ENCODE measurements around the gene ABCB6. TPM values are rescaled to one million over a fixed set of nuclear protein-coding genes. Genes with fewer than 3 reads are reported as not detected.

Gene ABCB6
- total RNA-seq, 2 donors from 2014 or later = 16.9 to 27.1 TPM

DNA sequence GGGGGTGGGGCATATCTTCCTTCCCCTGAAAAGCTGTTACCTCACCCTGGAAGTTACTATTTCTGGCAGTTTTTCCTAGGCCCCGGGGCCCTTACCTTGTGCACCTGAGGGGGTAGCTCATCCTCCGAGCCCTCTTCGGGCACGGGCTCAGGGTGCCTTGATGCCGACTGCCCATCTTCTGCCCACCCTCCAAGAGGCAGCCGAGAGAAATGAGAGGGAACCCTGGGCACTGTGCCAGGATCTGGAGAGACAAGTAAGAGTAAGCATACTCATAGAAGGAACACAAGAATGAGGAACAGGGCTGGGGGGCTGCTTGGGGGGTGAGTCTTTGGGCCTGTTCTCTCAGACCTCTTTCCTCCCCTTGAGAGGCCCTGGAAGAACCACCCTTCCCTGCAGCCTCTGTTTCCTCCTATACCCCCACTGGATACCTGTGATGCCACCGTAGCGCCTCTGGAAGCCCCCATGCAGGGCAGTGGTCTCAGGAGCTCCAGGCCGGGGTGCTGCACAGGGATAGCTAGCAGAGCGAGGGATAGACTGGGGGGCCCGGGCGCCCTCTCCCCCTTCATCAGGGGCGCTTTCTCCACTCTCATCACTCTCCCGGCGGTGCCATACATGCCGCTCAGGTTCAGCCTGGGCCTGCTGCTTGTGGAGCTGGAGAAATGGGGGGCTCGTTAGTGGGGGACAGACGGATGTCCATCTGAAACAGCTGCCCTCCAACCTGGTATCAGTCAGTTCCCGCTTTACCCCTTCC, 2.1 kb upstream of the ABCB6 start:
- H3K27me3 ChIP-seq = no peaks in the 10 kb centered on the region
- H3K4me3 ChIP-seq = no peak overlapping the region
- no peaks in the 10 kb centered on the region for H3K9me3 ChIP-seq
- H3K27ac ChIP-seq = no peak overlapping the region
- H3K36me3 ChIP-seq = peaks cover 31% of the 10 kb centered on the region
- H3K4me1 ChIP-seq = peaks cover 6% of the 10 kb centered on the region
- TF ChIP-seq, protein P1, sequence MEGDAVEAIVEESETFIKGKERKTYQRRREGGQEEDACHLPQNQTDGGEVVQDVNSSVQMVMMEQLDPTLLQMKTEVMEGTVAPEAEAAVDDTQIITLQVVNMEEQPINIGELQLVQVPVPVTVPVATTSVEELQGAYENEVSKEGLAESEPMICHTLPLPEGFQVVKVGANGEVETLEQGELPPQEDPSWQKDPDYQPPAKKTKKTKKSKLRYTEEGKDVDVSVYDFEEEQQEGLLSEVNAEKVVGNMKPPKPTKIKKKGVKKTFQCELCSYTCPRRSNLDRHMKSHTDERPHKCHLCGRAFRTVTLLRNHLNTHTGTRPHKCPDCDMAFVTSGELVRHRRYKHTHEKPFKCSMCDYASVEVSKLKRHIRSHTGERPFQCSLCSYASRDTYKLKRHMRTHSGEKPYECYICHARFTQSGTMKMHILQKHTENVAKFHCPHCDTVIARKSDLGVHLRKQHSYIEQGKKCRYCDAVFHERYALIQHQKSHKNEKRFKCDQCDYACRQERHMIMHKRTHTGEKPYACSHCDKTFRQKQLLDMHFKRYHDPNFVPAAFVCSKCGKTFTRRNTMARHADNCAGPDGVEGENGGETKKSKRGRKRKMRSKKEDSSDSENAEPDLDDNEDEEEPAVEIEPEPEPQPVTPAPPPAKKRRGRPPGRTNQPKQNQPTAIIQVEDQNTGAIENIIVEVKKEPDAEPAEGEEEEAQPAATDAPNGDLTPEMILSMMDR (IDR thresholded peaks at IDR 0.05) = no peak
- no peak for DNase-seq
- no peak overlapping the region for H3K9ac ChIP-seq (ENCODE audit: low read depth in 2 of 2, low read length in 2 of 2)
- intact Hi-C loops (cut with DNase I) = loop anchor here (10.0 kb wide), 1 partner anchor 74 kb away; no protein-coding TSS in a partner anchor

DNA sequence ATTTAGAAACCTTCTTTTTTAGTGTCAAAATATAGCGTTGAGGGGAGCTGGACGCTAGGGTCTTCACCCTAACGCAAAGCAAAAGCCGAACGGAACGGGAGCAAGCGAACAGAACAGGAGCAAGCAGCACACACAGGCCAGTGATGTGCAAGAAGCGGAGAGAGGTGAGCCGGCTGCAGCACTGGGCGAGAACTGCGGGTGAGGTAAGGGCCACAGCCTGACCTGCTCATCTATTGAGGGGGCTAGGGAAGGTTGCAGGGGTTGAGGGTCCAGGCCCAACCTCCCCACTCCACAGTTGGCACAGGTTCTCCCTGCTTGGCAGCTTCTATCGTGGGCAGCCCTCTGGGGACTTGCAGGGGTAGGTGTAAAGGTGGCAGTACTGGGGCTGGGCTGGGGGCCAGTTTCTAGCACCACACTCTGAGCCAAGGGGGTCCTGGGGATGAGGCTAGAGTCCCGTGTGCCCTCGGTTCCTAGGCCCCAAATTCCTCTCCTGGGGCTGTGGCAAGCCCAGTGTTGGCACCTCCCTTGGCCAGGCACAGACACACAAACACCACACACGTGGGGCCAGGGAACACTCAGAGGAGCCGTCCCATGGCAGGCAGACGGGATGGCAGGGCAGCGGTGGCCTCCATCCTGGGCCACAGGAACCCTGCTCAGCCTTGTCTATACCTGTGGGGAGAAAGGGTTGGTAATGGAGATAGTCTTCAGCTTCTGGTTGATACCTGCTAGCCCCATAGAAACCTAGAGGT, 1.2 kb upstream of the ABCB6 start:
- H3K4me1 ChIP-seq = peaks cover 6% of the 10 kb centered on the region
- H3K4me3 ChIP-seq = no peak overlapping the region
- H3K36me3 ChIP-seq = peaks cover 31% of the 10 kb centered on the region
- no peak for DNase-seq
- H3K9me3 ChIP-seq = no peaks in the 10 kb centered on the region
- TF ChIP-seq, protein P1 (IDR thresholded peaks at IDR 0.05) = no peak
- H3K27ac ChIP-seq = no peak overlapping the region
- H3K27me3 ChIP-seq = no peaks in the 10 kb centered on the region
- H3K9ac ChIP-seq (ENCODE audit: low read depth in 2 of 2, low read length in 2 of 2) = no peak overlapping the region
- intact Hi-C loops (cut with DNase I) = loop anchor here (5.0 to 10.0 kb wide), 2 partner anchors 48 to 75 kb away; partner anchors contain the start of gene SLC23A3

DNA sequence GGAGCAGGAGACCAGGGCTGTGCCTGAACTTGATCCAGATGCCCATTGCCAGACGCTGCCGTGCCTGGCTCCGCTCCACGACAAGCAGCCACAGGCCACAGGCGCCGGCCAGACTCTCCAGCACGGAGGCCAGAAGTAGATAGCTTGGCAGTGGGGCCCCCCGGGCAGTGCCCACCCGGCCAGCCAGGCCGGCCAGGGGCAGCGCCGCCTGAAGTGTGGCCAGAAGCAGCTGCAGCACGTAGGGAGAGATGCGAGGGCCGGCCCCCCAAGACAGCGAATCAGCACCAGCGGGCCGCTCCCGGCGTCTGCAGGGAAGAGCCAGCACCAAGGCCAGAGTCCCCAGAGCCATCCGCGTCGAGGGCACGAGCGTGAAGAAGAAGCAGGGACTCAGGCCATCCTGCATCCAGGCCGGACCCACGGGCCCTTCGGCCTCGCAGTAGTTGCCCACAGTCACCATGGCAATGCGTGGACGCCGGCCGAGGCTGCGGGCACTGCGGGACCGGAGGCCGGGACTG, 484 bp downstream of the ABCB6 start:
- Histone ChIP-seq H3K27ac (peak overlapping the region; percentile 93), H3K36me3 (peaks cover 15% of the 10 kb centered on the region)
- intact Hi-C loops (cut with DNase I) = loop anchor here (5.0 kb wide), 1 partner anchor 46 kb away; the partner anchor contains the start of gene SLC23A3

DNA sequence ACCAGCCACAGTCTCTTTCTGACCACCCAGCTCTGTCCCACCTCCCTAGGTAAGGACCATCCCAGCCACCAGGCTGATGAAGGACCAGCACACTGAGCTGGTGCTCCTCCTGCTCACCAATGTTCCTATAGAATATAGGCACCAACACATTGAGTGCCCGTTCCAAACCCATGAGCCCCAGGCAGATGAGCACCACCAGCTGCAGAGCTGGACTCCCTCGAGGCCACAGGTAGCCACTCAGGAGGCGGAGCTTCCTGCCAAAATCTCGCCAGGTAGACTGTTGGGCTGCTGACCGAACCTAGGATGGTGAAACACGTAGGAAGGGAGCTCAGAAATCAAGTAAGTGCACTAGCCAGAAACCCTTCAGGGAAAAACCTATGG, 2.2 kb downstream of the ABCB6 start:
- TF ChIP-seq, protein P1 (IDR thresholded peaks at IDR 0.05) = no peak
- DNase-seq = no peak
- Histone ChIP-seq H3K27me3 (no peaks in the 10 kb centered on the region), H3K9ac (ENCODE audit: low read depth in 2 of 2, low read length in 2 of 2) (no peak overlapping the region), H3K27ac (no peak overlapping the region), H3K4me3 (no peak overlapping the region), H3K4me1 (peaks cover 6% of the 10 kb centered on the region), H3K36me3 (no peaks in the 10 kb centered on the region), H3K9me3 (no peaks in the 10 kb centered on the region)
- intact Hi-C loops (cut with DNase I) = loop anchor here (5.0 kb wide), 1 partner anchor 44 kb away; the partner anchor contains the start of gene SLC23A3

More for the DNA sequence above, 484 bp downstream of the ABCB6 start:
- Histone ChIP-seq H3K9ac (ENCODE audit: low read depth in 2 of 2, low read length in 2 of 2) (peak overlapping the region; percentile 56 to 85), H3K4me3 (peak overlapping the region; percentile 65), H3K27me3 (no peaks in the 10 kb centered on the region), H3K4me1 (peaks cover 6% of the 10 kb centered on the region), H3K9me3 (no peaks in the 10 kb centered on the region)
- TF ChIP-seq, protein P1 (IDR thresholded peaks at IDR 0.05) = no peak
- DNase-seq = peak; percentile 68

DNA sequence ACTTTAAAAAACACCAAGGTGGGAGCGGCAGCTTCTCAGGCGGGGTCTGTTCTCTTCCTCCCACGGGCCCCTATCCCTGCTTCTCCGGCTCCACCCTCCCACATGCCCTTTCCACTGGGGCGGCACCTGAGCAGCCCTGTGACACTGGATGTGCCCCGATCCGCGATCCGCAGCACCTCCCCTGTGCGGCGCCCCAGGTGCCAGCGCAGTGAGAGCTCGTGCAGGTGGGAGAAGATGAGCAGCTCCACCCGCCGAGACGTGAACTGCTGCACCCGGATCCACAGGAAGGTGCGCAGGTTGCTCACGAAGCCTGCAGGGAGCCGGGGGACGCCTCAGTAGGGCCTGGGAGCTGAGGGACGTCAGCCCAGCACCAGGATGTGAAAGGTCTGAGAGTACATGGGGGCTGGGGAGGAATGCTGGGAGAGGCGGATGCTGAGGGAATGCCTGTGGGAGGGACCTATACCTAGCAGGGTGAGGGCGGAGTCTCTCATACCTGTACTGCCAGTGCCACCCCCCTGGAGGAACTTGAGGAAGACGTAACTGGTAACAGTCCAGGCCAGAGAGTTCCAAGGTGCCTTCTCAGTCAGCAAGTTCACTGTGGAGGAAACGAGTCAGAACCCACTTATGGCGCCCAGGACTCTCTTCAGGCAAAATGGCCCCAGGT, 2.8 kb downstream of the ABCB6 start:
- no peaks in the 10 kb centered on the region for H3K36me3 ChIP-seq
- intact Hi-C loops (cut with DNase I) = loop anchor here (5.0 kb wide), 1 partner anchor 44 kb away; the partner anchor contains the start of gene SLC23A3

More for the DNA sequence above, 2.8 kb downstream of the ABCB6 start:
- Histone ChIP-seq H3K4me3 (no peak overlapping the region), H3K27ac (no peak overlapping the region), H3K9ac (ENCODE audit: low read depth in 2 of 2, low read length in 2 of 2) (no peak overlapping the region), H3K4me1 (peaks cover 6% of the 10 kb centered on the region), H3K27me3 (no peaks in the 10 kb centered on the region), H3K9me3 (no peaks in the 10 kb centered on the region)
- TF ChIP-seq, protein P1 (IDR thresholded peaks at IDR 0.05) = no peak
- no peak for DNase-seq
